Heart right ventricle (tissue), 16 donors: Measurements from ENCODE around the gene HOXA13. TPM values are rescaled to one million over a fixed set of nuclear protein-coding genes. Genes with fewer than 3 reads are reported as not detected.

Source experiments
- ATAC-seq, 8 donors: fragments of 200-7000 bp; cut with Tn5 transposase; one replicate each; pipeline ENCODE4 v1.9.1; 2020; ENCODE audit warnings: mild to moderate bottlenecking in 8 of 8, moderate library complexity in 8 of 8, moderate number of reproducible peaks in 1 of 8
- DNase-seq, 2 donors: peaks; one replicate each; pipeline ENCODE4 v3.0.0-alpha.2; 2020
- H3K27ac ChIP-seq, 10 donors: fragments of 200-600 bp; sonication (generic) in 2 of 10; one replicate each; pipeline versions ENCODE4 v1.5.0 to v1.8.0; 2020 to 2022; ENCODE audit warnings: mild to moderate bottlenecking in 3 of 10
- H3K27me3 ChIP-seq, 7 donors: fragments of 200-600 bp; one replicate each; pipeline ENCODE4 v1.8.0; 2021 to 2022; ENCODE audit warnings: mild to moderate bottlenecking in 2 of 7
- H3K36me3 ChIP-seq, 9 donors: fragments of 200-600 bp; sonication (generic) in 1 of 9; one replicate each; pipeline versions ENCODE4 v1.5.0 to v1.8.0; 2020 to 2022; ENCODE audit warnings: mild to moderate bottlenecking in 2 of 9
- H3K4me1 ChIP-seq, 9 donors: fragments of 200-600 bp; sonication (generic) in 1 of 9; one replicate each; pipeline versions ENCODE4 v1.5.0 to v1.8.0; 2020 to 2022; ENCODE audit warnings: mild to moderate bottlenecking in 4 of 9
- H3K4me3 ChIP-seq, 10 donors: fragments of 200-600 bp; sonication (generic) in 2 of 10; one replicate each; pipeline versions ENCODE4 v1.5.0 to v1.8.0; 2020 to 2022; ENCODE audit warnings: mild to moderate bottlenecking in 7 of 10, moderate library complexity in 2 of 10
- H3K9me3 ChIP-seq, 11 donors: fragments of 200-600 bp in 10 of 11; sonication (generic) in 2 of 11; one replicate each; pipeline versions ENCODE4 v1.5.0 to v1.8.0; 2013 to 2022; ENCODE audit warnings: mild to moderate bottlenecking in 2 of 11, control low read depth in 1 of 11, moderate library complexity in 1 of 11
- WGBS, 2 donors: extraction: QIAGEN DNeasy Blood & Tissue Kit; methylation state at CpG; one replicate each; pipeline ENCODE4 v1.1.7; 2013; ENCODE audit warnings: inconsistent platforms in 1 of 2; 5-methylcytosine and 5-hydroxymethylcytosine counted together
- intact Hi-C, 10 donors: fragments of 100-400 bp; cut with DNase I; formaldehyde crosslinking; loops; one replicate each; pipeline versions ENCODE4 v1.11.1 to v1.14.2; 2022
- polyA plus RNA-seq, 2 donors: library from polyadenylated mRNA; stranded (reverse); fragments of 200-250 nt; gene quantifications; one replicate each; pipeline ENCODE4 v1.2.3, GENCODE V29; 2013
- total RNA-seq, 10 donors: library from RNA; stranded (reverse); fragmentation: NEBNext Ultra II Directional in 3 of 10; extraction: Animal tissue kit (Norgen Biotek cat#: 25700) in 3 of 10; gene quantifications; one replicate each; pipeline versions ENCODE4 v1.2.1 to v1.2.4, GENCODE V29; 2021 to 2023
- TF ChIP-seq, protein P1 (sequence below), 9 donors: fragments of 200-600 bp; sonication (generic) in 2 of 9; IDR thresholded peaks; one replicate each; pipeline versions ENCODE4 v1.5.0 to v1.8.0; 2021 to 2022; ENCODE audit warnings: antibody characterized with exemption in 9 of 9, mild to moderate bottlenecking in 5 of 9, moderate library complexity in 1 of 9
- donor health status: Arrhythmogenic right ventricular cardiomyopathy.
- donor health status: ischemic (EF 13 %, LVEDD 7.1; RV severe dilation, severe dysfunction).
- donor health status: healthy with polysubstance abuse.
- donor health status: DM: no; HTN: yes; CAD: no.
- donor health status: DM: no; HTN: no; CAD: no.
- donor health status: ischemic (EF 25% LVEDD 6.9; RV normal size, moderate dysfunction).
- donor health status: ischemic (EF 25% LVEDD 5.7; RV mildly dilated, moderate dysfunction).
- donor health status: healthy.
- donor health status: DM: yes; HTN: yes; CAD: no.
- donor health status: Ischemic cardiomyopathy.
- donor health status: ischemic (EF 35%, LVEDD 5.7; RV mildly dilated, moderate dysfunction).
- donor health status: nonischemic (EF 11% LVEDD 7.7; RV severe dilation, severe dysfunction).
- donor health status: DM: yes; HTN: yes; CAD: no.
- donor health status: PGD.
- donor health status: ischemic (EF 29% LVEDD 5.4; RV normal size, mild dysfunction).
- donor health status: nonischemic (EF 23%, LVEDD 6.1; RV moderate dilation, normal function).

The HOXA13 gene
- total and polyA plus RNA-seq, 12 donors, result not detected

DNA sequence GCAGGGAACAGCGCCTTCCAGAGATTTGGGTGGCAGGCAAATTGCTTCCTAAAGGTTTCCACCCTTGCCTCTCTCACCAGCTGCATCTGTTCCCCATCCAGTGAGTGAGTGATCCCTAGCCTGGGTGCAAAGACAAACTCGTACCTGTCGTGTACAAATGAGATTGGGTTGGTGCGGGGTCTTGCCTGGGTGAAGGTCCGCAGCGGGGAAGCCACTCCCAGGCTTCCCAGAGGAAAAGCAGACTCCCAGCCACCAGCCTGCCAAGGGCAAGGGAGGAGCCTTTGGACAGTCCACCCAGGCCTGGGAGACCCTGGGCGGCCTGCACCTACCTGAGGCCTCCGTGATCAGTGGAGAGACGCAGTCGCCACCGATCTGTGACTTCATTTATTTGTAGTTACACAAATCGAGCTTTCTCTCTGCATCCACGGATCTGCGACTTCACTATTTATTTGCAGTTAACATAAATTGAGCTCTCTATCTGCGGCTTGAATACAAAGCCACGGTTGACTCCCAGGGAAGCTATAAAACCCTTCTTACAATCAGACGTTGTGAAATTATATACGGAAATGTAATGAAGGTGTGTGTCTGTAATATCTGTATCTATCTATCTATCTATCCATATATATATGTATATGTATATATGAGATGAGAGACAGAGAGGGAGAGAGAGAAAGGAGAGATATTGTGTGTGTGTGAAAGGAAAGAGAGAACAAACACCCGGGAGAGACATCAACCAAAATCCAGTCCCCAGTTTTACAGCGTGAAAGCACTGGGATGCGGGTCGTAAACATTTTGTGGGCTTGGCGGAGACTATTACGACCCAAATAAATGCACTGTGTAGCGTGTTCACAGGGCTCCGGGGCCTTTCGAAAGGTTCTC, 40.4 kb downstream of the HOXA13 start:
- H3K27me3 ChIP-seq, result peaks cover 73 to 100% (median 100%) of the 10 kb centered on the region in 7 donors
- no peak overlapping the region for H3K27ac ChIP-seq
- WGBS, 2 donors, result 41 to 49% methylated on average over 27 of the region's 27 CpGs
- H3K36me3 ChIP-seq, result peaks cover 0 to 8% (median 0%) of the 10 kb centered on the region in 9 donors
- DNase-seq, result no peak
- intact Hi-C loops, result loop anchor here (2.0 to 10.0 kb wide), 15 partner anchors 305 to 1305 kb away; no protein-coding TSS in a partner anchor
- TF ChIP-seq, protein P1, sequence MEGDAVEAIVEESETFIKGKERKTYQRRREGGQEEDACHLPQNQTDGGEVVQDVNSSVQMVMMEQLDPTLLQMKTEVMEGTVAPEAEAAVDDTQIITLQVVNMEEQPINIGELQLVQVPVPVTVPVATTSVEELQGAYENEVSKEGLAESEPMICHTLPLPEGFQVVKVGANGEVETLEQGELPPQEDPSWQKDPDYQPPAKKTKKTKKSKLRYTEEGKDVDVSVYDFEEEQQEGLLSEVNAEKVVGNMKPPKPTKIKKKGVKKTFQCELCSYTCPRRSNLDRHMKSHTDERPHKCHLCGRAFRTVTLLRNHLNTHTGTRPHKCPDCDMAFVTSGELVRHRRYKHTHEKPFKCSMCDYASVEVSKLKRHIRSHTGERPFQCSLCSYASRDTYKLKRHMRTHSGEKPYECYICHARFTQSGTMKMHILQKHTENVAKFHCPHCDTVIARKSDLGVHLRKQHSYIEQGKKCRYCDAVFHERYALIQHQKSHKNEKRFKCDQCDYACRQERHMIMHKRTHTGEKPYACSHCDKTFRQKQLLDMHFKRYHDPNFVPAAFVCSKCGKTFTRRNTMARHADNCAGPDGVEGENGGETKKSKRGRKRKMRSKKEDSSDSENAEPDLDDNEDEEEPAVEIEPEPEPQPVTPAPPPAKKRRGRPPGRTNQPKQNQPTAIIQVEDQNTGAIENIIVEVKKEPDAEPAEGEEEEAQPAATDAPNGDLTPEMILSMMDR (IDR thresholded peaks at IDR 0.05), result no peak
- no peak for ATAC-seq
- H3K4me3 ChIP-seq, result peak overlapping the region in 1 of 10 donors; percentile 68
- no peaks in the 10 kb centered on the region for H3K9me3 ChIP-seq
- H3K4me1 ChIP-seq, result peaks cover 8 to 77% (median 28%) of the 10 kb centered on the region in 9 donors

GRCh38 chr7:27158436-27159265, 41.2 kb downstream of the HOXA13 start:
- 12 to 16% methylated on average over 35 of the region's 35 CpGs for WGBS, 2 donors
- DNase-seq, result no peak

DNA sequence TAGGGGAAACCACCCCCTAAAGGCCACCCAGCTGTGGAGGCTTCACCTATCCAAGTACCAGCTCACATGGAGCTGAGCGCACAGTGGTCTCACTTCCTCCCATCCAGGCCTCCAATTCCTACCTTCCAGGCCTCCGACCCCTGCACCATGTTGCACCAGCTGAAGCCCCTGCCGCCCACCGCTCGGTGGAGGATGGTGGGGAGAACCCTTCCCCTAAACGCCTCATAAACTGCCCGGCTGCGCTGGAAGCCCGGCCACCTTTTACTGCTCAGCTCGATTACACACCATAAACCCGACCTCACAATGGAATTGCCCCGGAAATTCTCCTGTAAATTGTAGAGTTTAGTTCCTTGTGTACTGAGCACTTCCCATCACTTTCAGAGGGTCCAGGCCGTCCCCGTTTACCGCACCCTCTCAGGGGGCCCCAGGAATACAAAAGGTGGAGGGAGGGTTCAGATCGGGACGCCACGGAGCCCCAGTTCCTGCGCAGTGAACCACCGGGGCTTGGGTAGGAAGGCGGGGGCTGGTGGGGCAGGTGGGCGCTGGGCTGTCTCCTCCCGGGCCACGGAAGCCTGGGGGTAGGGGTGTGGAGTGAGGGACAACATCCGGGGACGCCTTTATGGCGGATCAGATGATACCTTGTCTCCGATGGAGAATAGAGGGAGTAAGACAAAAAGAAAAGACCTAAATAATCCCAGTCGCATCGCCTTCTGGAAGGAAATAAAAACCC, 42.0 kb downstream of the HOXA13 start:
- H3K9me3 ChIP-seq, result no peaks in the 10 kb centered on the region
- WGBS, 2 donors, result 5 to 8% methylated on average over 30 of the region's 30 CpGs
- H3K4me3 ChIP-seq, result no peak overlapping the region
- H3K36me3 ChIP-seq, result peaks cover 0 to 8% (median 0%) of the 10 kb centered on the region in 9 donors
- H3K27ac ChIP-seq, result no peak overlapping the region
- intact Hi-C loops, result loop anchor here in 6 of 10 donors (2.0 to 10.0 kb wide), 6 partner anchors 303 to 1303 kb away; no protein-coding TSS in a partner anchor
- no peak for ATAC-seq
- H3K4me1 ChIP-seq, result peaks cover 5 to 70% (median 28%) of the 10 kb centered on the region in 9 donors
- no peak for DNase-seq
- H3K27me3 ChIP-seq, result peaks cover 73 to 100% (median 100%) of the 10 kb centered on the region in 7 donors
- TF ChIP-seq, protein P1 (IDR thresholded peaks at IDR 0.05), result no peak

More at GRCh38 chr7:27158436-27159265, 41.2 kb downstream of the HOXA13 start:
- H3K27ac ChIP-seq, result no peak overlapping the region
- intact Hi-C loops, result loop anchor here in 6 of 10 donors (2.0 to 10.0 kb wide), 6 partner anchors 304 to 1304 kb away; no protein-coding TSS in a partner anchor
- no peak overlapping the region for H3K4me3 ChIP-seq
- no peaks in the 10 kb centered on the region for H3K9me3 ChIP-seq
- no peak for ATAC-seq
- H3K27me3 ChIP-seq, result peaks cover 72 to 100% (median 100%) of the 10 kb centered on the region in 7 donors
- TF ChIP-seq, protein P1 (IDR thresholded peaks at IDR 0.05), result no peak
- H3K36me3 ChIP-seq, result peaks cover 0 to 8% (median 0%) of the 10 kb centered on the region in 9 donors
- peaks cover 5 to 71% (median 28%) of the 10 kb centered on the region in 9 donors for H3K4me1 ChIP-seq
